Liver (tissue), 9 donors: ENCODE data around the gene CCDC15. TPM values are rescaled to one million over a fixed set of nuclear protein-coding genes. Genes with fewer than 3 reads are reported as not detected.

Experiments
- DNase-seq: peaks from one replicate; pipeline ENCODE4 v3.0.0-alpha.2; 2017; ENCODE audit warnings: low spot score
- H3K27ac ChIP-seq, 2 donors: one replicate each; pipeline ENCODE4 v1.7.0; 2013; ENCODE audit warnings: inconsistent platforms in 2 of 2, low read length in 2 of 2, control low read depth in 1 of 2, low read depth in 1 of 2, mild to moderate bottlenecking in 1 of 2
- H3K27me3 ChIP-seq, 4 donors: one replicate each; pipeline versions ENCODE4 v1.6.1 to v1.7.0; 2013; ENCODE audit warnings: low read length in 3 of 4, inconsistent platforms in 1 of 4, mild to moderate bottlenecking in 1 of 4, moderate library complexity in 1 of 4; ENCODE audit not compliant: control insufficient read depth in 4 of 4, insufficient read depth in 4 of 4
- H3K36me3 ChIP-seq, 4 donors: one replicate each; pipeline versions ENCODE4 v1.6.1 to v1.7.0; 2013; ENCODE audit warnings: low read length in 3 of 4, mild to moderate bottlenecking in 3 of 4, low read depth in 1 of 4, moderate library complexity in 1 of 4; ENCODE audit not compliant: control insufficient read depth in 4 of 4, insufficient read depth in 3 of 4
- H3K4me1 ChIP-seq, 4 donors: one replicate each; pipeline versions ENCODE4 v1.6.1 to v1.7.0; 2013; ENCODE audit warnings: low read length in 3 of 4, mild to moderate bottlenecking in 3 of 4, moderate library complexity in 1 of 4; ENCODE audit not compliant: control insufficient read depth in 4 of 4, insufficient read depth in 4 of 4
- H3K4me3 ChIP-seq, 3 donors: one replicate each; pipeline versions ENCODE4 v1.6.1 to v1.7.0; 2013; ENCODE audit warnings: low read length in 3 of 3, control low read depth in 1 of 3, low read depth in 1 of 3, mild to moderate bottlenecking in 1 of 3
- H3K9ac ChIP-seq, 2 donors: one replicate each; pipeline ENCODE4 v1.7.0; 2013; ENCODE audit warnings: low read length in 2 of 2, mild to moderate bottlenecking in 2 of 2, moderate library complexity in 2 of 2, control low read depth in 1 of 2, low read depth in 1 of 2
- H3K9me3 ChIP-seq, 4 donors: one replicate each; pipeline versions ENCODE4 v1.6.1 to v1.7.0; 2013; ENCODE audit warnings: low read length in 3 of 4; ENCODE audit not compliant: control insufficient read depth in 4 of 4
- ATF3 ChIP-seq: IDR thresholded peaks from 2 replicates; pipeline ENCODE4 v1.6.1; 2016; ENCODE audit warnings: antibody characterized with exemption
- EGR1 ChIP-seq, 2 donors: IDR thresholded peaks; 2 replicates each; pipeline ENCODE4 v1.6.1; 2016 to 2018; ENCODE audit warnings: antibody characterized with exemption in 2 of 2, low read depth in 2 of 2
- FOXA1 ChIP-seq: IDR thresholded peaks from 2 replicates; pipeline ENCODE4 v1.6.1; 2016; ENCODE audit warnings: antibody characterized with exemption
- FOXA2 ChIP-seq: IDR thresholded peaks from 2 replicates; pipeline ENCODE4 v1.6.1; 2016; ENCODE audit warnings: antibody characterized with exemption
- GABPA ChIP-seq, 2 donors: IDR thresholded peaks in 1 of 2; conservative IDR thresholded peaks in 1 of 2; 2 replicates each; pipeline ENCODE4 v1.6.1; 2016; ENCODE audit warnings: antibody characterized with exemption in 2 of 2, mild to moderate bottlenecking in 1 of 2, moderate library complexity in 1 of 2
- HNF4A ChIP-seq, 2 donors: conservative IDR thresholded peaks; 2 replicates each; pipeline ENCODE4 v1.6.1; 2016; ENCODE audit warnings: antibody characterized with exemption in 2 of 2, mild to moderate bottlenecking in 2 of 2
- HNF4G ChIP-seq: IDR thresholded peaks from 2 replicates; pipeline ENCODE4 v1.6.1; 2016; ENCODE audit warnings: antibody characterized with exemption
- JUND ChIP-seq, 2 donors: IDR thresholded peaks; 2 replicates each; pipeline ENCODE4 v1.6.1; 2016; ENCODE audit warnings: antibody characterized with exemption in 2 of 2
- NR2F2 ChIP-seq: IDR thresholded peaks from 2 replicates; pipeline ENCODE4 v1.6.1; 2016; ENCODE audit warnings: antibody characterized with exemption
- REST ChIP-seq: IDR thresholded peaks from 2 replicates; pipeline ENCODE4 v1.6.1; 2016; ENCODE audit warnings: antibody characterized with exemption, mild to moderate bottlenecking
- RXRA ChIP-seq, 2 donors: IDR thresholded peaks; 2 replicates each; pipeline ENCODE4 v1.6.1; 2017 to 2018; ENCODE audit warnings: antibody characterized with exemption in 2 of 2, mild to moderate bottlenecking in 1 of 2
- SP1 ChIP-seq: IDR thresholded peaks from 2 replicates; pipeline ENCODE4 v1.6.1; 2018; ENCODE audit warnings: antibody characterized with exemption, mild to moderate bottlenecking
- TAF1 ChIP-seq: conservative IDR thresholded peaks from 2 replicates; pipeline ENCODE4 v1.6.1; 2016; ENCODE audit warnings: antibody characterized with exemption, mild to moderate bottlenecking
- YY1 ChIP-seq: IDR thresholded peaks from 2 replicates; pipeline ENCODE4 v1.6.1; 2016; ENCODE audit warnings: antibody characterized with exemption, mild to moderate bottlenecking
- ZBTB33 ChIP-seq: IDR thresholded peaks from 2 replicates; pipeline ENCODE4 v1.6.1; 2016; ENCODE audit warnings: antibody characterized with exemption
- WGBS: extraction: QIAGEN DNeasy Blood & Tissue Kit; methylation state at CpG from one replicate; pipeline ENCODE4 v1.1.7; 2013; 5-methylcytosine and 5-hydroxymethylcytosine counted together
- polyA plus RNA-seq, 2 donors: library from polyadenylated mRNA; stranded (reverse) in 1 of 2; unstranded in 1 of 2; fragments of 200-250 nt in 1 of 2; fragments of >200 nt in 1 of 2; fragmentation: Nextera tagmentation in 1 of 2; extraction: Ambion mirVana in 1 of 2; gene quantifications; one replicate each; pipeline versions ENCODE4 v1.2.1 to v1.2.3, GENCODE V29; 2013 to 2015
- total RNA-seq, 2 donors: library from RNA; depleted of rRNA; stranded (reverse); fragments of >200 nt; gene quantifications; one replicate each; pipeline ENCODE4 v1.2.3, GENCODE V29; 2014
- donor health status: healthy.
- donor health status: healthy.
- donor health status: healthy.
- donor health status: healthy.
- donor health status: healthy.

Gene CCDC15
- total and polyA plus RNA-seq, 4 donors, result 0.35 to 3.5 (median 0.88) TPM

GRCh38 chr11:125056931-125057692 lies 103.1 kb downstream of the CCDC15 start:
- WGBS, result 67% methylated on average over 5 of the region's 5 CpGs
- no peak overlapping the region for H3K27ac ChIP-seq

GRCh38 chr11:125057693-125058016 lies 103.7 kb downstream of the CCDC15 start:
- WGBS, result 94% methylated on average over 5 of the region's 5 CpGs
- no peak for DNase-seq

More at GRCh38 chr11:125056931-125057692, 103.1 kb downstream of the CCDC15 start:
- no peaks in the 10 kb centered on the region for H3K27me3 ChIP-seq
- no peaks in the 10 kb centered on the region for H3K36me3 ChIP-seq
- H3K9me3 ChIP-seq, result no peaks in the 10 kb centered on the region
- TF ChIP-seq RXRA (IDR thresholded peaks at IDR 0.05) (peak; percentile 21 to 51), FOXA2 (no peak), HNF4A (conservative IDR thresholded peaks at IDR 0.05) (peak; percentile 51 to 79)
- no peak overlapping the region for H3K4me3 ChIP-seq
- H3K9ac ChIP-seq, result no peak overlapping the region
- DNase-seq, result no peak
- no peaks in the 10 kb centered on the region for H3K4me1 ChIP-seq

More at GRCh38 chr11:125057693-125058016, 103.7 kb downstream of the CCDC15 start:
- H3K9ac ChIP-seq, result no peak overlapping the region
- no peak overlapping the region for H3K27ac ChIP-seq
- TF ChIP-seq REST (no peak), HNF4G (no peak), HNF4A (conservative IDR thresholded peaks at IDR 0.05) (no peak), SP1 (no peak), ATF3 (no peak), EGR1 (IDR thresholded peaks at IDR 0.05; ENCODE audit: low read depth in 2 of 2) (no peak), YY1 (no peak), FOXA1 (no peak), JUND (IDR thresholded peaks at IDR 0.05) (no peak), NR2F2 (no peak), TAF1 (no peak), GABPA (IDR thresholded peaks at IDR 0.05 in 1 of 2, conservative IDR thresholded peaks at IDR 0.05 in 1 of 2) (no peak), FOXA2 (no peak), ZBTB33 (no peak), RXRA (IDR thresholded peaks at IDR 0.05) (no peak)
- no peak overlapping the region for H3K4me3 ChIP-seq
- H3K36me3 ChIP-seq, result no peaks in the 10 kb centered on the region
- H3K27me3 ChIP-seq, result no peaks in the 10 kb centered on the region
- H3K9me3 ChIP-seq, result no peaks in the 10 kb centered on the region
- no peaks in the 10 kb centered on the region for H3K4me1 ChIP-seq
